ENCODE results near the gene VAV1. TPM values are rescaled to one million over a fixed set of nuclear protein-coding genes. Genes with fewer than 3 reads are reported as not detected.

Gene VAV1
- total RNA-seq, 1 experiment from 2014 or later = 0.83 TPM

DNA sequence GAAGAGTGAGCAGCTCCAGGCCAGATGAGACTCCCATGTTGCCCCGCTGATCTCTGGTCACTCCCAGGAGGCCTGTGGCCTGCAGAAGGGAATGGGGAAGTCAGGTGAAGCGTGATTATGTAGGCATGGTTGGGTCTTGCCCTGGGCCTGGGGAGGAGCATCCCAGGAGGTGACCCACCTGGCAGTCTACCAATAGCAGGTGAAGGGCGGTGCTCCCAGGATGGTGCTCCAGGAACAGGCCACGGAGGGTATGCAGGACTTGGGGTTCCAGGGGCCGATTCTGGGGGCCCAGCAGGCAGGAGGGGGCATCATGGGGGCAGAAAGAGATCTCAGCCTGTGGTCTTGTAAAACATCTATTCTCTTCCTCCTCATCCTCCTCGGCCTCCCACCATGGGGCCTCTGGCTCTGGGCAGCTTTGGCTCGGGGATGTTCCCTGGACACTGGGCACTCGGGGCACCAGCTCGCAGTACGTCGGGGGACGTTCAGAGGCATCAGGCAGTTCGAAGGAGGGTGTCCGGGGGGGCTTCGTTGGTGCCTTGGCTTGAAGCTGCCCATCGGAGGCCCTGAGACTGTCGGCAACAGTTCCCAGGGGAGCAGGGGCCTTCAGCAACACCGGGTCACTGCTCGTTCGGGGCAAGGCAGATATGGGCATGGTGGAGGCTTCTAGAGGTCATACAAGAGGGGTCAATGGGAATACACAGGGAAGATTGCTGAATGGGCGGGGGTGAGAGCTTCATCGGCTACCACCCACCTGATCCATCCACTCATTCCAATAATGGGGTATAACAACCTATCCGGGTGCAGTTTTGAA is 17.6 kb upstream of the VAV1 start:
- H3K36me3 Mint-ChIP-seq = peaks cover 31% of the 10 kb centered on the region
- no peak for TF ChIP-seq NR3C1 (CRISPR knock-in tag; conservative IDR thresholded peaks at IDR 0.05; ENCODE audit: low read depth)
- TF ChIP-seq ZNF423 (CRISPR knock-in tag; IDR thresholded peaks at IDR 0.05) = no peak
- TF ChIP-seq ZBTB43 (CRISPR knock-in tag; IDR thresholded peaks at IDR 0.05) = no peak
- TF ChIP-seq JUN (CRISPR knock-in tag; IDR thresholded peaks at IDR 0.05) = no peak
- TF ChIP-seq PREB (CRISPR knock-in tag; IDR thresholded peaks at IDR 0.05; ENCODE audit: borderline replicate concordance) = no peak
- TF ChIP-seq GTF2I (CRISPR knock-in tag; conservative IDR thresholded peaks at IDR 0.05) = no peak
- TF ChIP-seq AR (CRISPR knock-in tag; IDR thresholded peaks at IDR 0.05) = no peak
- TF ChIP-seq ZBTB21 (CRISPR knock-in tag; IDR thresholded peaks at IDR 0.05; ENCODE audit: borderline replicate concordance) = no peak
- TF ChIP-seq ZNF416 (CRISPR knock-in tag; IDR thresholded peaks at IDR 0.05) = no peak
- no peak for TF ChIP-seq E2F5 (CRISPR knock-in tag; IDR thresholded peaks at IDR 0.05)
- TF ChIP-seq FOXK1 (CRISPR knock-in tag; IDR thresholded peaks at IDR 0.05) = no peak
- TF ChIP-seq SMAD3 (CRISPR knock-in tag; IDR thresholded peaks at IDR 0.05; ENCODE audit: borderline replicate concordance) = no peak
- TF ChIP-seq SMAD4 (CRISPR knock-in tag; IDR thresholded peaks at IDR 0.05) = no peak
- TF ChIP-seq RELA (CRISPR knock-in tag; IDR thresholded peaks at IDR 0.05; ENCODE audit: borderline replicate concordance) = no peak
- TF ChIP-seq, protein P1, sequence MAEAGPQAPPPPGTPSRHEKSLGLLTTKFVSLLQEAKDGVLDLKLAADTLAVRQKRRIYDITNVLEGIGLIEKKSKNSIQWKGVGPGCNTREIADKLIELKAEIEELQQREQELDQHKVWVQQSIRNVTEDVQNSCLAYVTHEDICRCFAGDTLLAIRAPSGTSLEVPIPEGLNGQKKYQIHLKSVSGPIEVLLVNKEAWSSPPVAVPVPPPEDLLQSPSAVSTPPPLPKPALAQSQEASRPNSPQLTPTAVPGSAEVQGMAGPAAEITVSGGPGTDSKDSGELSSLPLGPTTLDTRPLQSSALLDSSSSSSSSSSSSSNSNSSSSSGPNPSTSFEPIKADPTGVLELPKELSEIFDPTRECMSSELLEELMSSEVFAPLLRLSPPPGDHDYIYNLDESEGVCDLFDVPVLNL (CRISPR knock-in tag; IDR thresholded peaks at IDR 0.05; ENCODE audit: borderline replicate concordance, low read depth) = no peak
- no peak for TF ChIP-seq ZNF317 (CRISPR knock-in tag; IDR thresholded peaks at IDR 0.05; ENCODE audit: borderline replicate concordance, low read depth)
- TF ChIP-seq, protein P2, sequence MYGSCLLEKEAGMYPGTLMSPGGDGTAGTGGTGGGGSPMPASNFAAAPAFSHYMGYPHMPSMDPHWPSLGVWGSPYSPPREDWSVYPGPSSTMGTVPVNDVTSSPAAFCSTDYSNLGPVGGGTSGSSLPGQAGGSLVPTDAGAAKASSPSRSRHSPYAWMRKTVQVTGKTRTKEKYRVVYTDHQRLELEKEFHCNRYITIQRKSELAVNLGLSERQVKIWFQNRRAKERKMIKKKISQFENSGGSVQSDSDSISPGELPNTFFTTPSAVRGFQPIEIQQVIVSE (CRISPR knock-in tag; IDR thresholded peaks at IDR 0.05; ENCODE audit: borderline replicate concordance) = no peak
- TF ChIP-seq ESRRA (CRISPR knock-in tag; IDR thresholded peaks at IDR 0.05; ENCODE audit: borderline replicate concordance) = no peak
- TF ChIP-seq, protein P3, sequence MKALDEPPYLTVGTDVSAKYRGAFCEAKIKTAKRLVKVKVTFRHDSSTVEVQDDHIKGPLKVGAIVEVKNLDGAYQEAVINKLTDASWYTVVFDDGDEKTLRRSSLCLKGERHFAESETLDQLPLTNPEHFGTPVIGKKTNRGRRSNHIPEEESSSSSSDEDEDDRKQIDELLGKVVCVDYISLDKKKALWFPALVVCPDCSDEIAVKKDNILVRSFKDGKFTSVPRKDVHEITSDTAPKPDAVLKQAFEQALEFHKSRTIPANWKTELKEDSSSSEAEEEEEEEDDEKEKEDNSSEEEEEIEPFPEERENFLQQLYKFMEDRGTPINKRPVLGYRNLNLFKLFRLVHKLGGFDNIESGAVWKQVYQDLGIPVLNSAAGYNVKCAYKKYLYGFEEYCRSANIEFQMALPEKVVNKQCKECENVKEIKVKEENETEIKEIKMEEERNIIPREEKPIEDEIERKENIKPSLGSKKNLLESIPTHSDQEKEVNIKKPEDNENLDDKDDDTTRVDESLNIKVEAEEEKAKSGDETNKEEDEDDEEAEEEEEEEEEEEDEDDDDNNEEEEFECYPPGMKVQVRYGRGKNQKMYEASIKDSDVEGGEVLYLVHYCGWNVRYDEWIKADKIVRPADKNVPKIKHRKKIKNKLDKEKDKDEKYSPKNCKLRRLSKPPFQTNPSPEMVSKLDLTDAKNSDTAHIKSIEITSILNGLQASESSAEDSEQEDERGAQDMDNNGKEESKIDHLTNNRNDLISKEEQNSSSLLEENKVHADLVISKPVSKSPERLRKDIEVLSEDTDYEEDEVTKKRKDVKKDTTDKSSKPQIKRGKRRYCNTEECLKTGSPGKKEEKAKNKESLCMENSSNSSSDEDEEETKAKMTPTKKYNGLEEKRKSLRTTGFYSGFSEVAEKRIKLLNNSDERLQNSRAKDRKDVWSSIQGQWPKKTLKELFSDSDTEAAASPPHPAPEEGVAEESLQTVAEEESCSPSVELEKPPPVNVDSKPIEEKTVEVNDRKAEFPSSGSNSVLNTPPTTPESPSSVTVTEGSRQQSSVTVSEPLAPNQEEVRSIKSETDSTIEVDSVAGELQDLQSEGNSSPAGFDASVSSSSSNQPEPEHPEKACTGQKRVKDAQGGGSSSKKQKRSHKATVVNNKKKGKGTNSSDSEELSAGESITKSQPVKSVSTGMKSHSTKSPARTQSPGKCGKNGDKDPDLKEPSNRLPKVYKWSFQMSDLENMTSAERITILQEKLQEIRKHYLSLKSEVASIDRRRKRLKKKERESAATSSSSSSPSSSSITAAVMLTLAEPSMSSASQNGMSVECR (CRISPR knock-in tag; IDR thresholded peaks at IDR 0.05; ENCODE audit: borderline replicate concordance) = no peak
- H3K9me3 Mint-ChIP-seq = no peaks in the 10 kb centered on the region
- no peak for ATAC-seq
- H3K4me1 Mint-ChIP-seq = peaks cover 5% of the 10 kb centered on the region; the same call in 1 of the 2 replicates
- ChIA-PET CTCF (interaction anchor here (2.9 to 3.4 kb wide), 3 partner anchors 13 to 109 kb away, joined by 22 to 31 read pairs (median 26); partner anchors contain the start of genes GPR108 and SH2D3A), POLR2A (interaction anchor here (3.3 kb wide), 1 partner anchor 12 kb away, joined by 40 read pairs; the partner anchor contains the start of gene SH2D3A)
- no peak overlapping the region; the same call in 1 of the 2 replicates for H3K27ac Mint-ChIP-seq
- no peak overlapping the region for H3K4me3 Mint-ChIP-seq
- no peak for DNase-seq (ENCODE audit: low spot score)
- H3K27me3 Mint-ChIP-seq (ENCODE audit: low read depth) = no peaks in the 10 kb centered on the region
